ENCODE data around the gene TECPR1.
"Not testable (repeated sequence)": the region's sequence is repeated elsewhere in the genome, so short reads cannot be mapped to it uniquely, and the experiment has no call there.

The TECPR1 gene

GRCh38 chr7:98223898-98224700 lies 27.9 kb downstream of the TECPR1 start:
- no peak for DNase-seq

GRCh38 chr7:98223351-98223897 lies 28.6 kb downstream of the TECPR1 start:
- DNase-seq = no peak

GRCh38 chr7:98222533-98223195 lies 29.4 kb downstream of the TECPR1 start:
- no peak for DNase-seq

GRCh38 chr7:98221611-98222532 lies 30.2 kb downstream of the TECPR1 start:
- DNase-seq = no peak

- not testable (repeated sequence) for DNase-seq
Observed at GRCh38 chr7:98219382-98219781, 32.6 kb downstream of the TECPR1 start.

GRCh38 chr7:98217623-98218582 lies 34.1 kb downstream of the TECPR1 start:
- DNase-seq = no peak

- DNase-seq = no peak
Observed at GRCh38 chr7:98216941-98217622, 35.0 kb downstream of the TECPR1 start.

GRCh38 chr7:98215561-98216495 lies 36.2 kb downstream of the TECPR1 start:
- no peak for DNase-seq

GRCh38 chr7:98214811-98215321 lies 37.2 kb downstream of the TECPR1 start:
- DNase-seq = no peak

GRCh38 chr7:98213888-98214810 lies 37.9 kb downstream of the TECPR1 start:
- DNase-seq = no peak

- no peak for DNase-seq
Observed at GRCh38 chr7:98213296-98213887, 38.6 kb downstream of the TECPR1 start.

- no peak for DNase-seq
Observed at GRCh38 chr7:98212532-98213041, 39.4 kb downstream of the TECPR1 start.

- DNase-seq = no peak
Observed at GRCh38 chr7:98211676-98212531, 40.1 kb downstream of the TECPR1 start.

GRCh38 chr7:98211221-98211675 lies 40.8 kb downstream of the TECPR1 start, which contains the start of gene BHLHA15:
TSS of gene BHLHA15 (plus strand) at chr7:98211439. CDS start at chr7:98212310, 871 bp downstream.
- DNase-seq = no peak

- DNase-seq = no peak
Observed at GRCh38 chr7:98210513-98211220, 41.4 kb downstream of the TECPR1 start.

Measured in T1000 (cell line).